HCT116 (cell line): ENCODE data around the gene ARHGEF10L. TPM values are rescaled to one million over a fixed set of nuclear protein-coding genes. Genes with fewer than 3 reads are reported as not detected.
A peak's percentile ranks its signal among the peaks of the same experiment; 100 is the strongest.

Experiments used
- ATAC-seq: fragments of 200-7000 bp; cut with Tn5 transposase; 2 replicates; pipeline ENCODE4 v1.9.1; 2020; ENCODE audit warnings: mild to moderate bottlenecking, moderate library complexity
- BruUV-seq: library from RNA; stranded (reverse); fragments of 400-500 nt; replicated peaks from 2 replicates; lab custom pipeline; 2021; lab: Mats Ljungman, UMichigan
- CTCF ChIA-PET: fragments of 300-600 bp; sonication (Branson Sonifier 250); formaldehyde crosslinking; loops from one replicate; lab custom pipeline; 2021; ENCODE audit warnings: antibody characterized with exemption; lab: Charles Lee
- POLR2A ChIA-PET: fragments of 300-600, 350-600 bp; sonication (Branson Sonifier 250); formaldehyde crosslinking; loops from one replicate; lab custom pipeline; 2021; ENCODE audit warnings: antibody characterized with exemption; lab: Charles Lee
- RAD21 ChIA-PET, 2 experiments: fragments of 300-600 bp; sonication (Branson Sonifier 250); formaldehyde crosslinking; loops; one replicate each; lab custom pipeline; 2023; ENCODE audit warnings: low total read pairs in 2 of 2; ENCODE audit not compliant: uncharacterized antibody in 2 of 2, unreplicated experiment in 2 of 2, low non-redundant PET in 1 of 2; lab: Charles Lee
- DNase-seq: peaks from one replicate; pipeline ENCODE4 v3.0.0-alpha.2; 2010; ENCODE audit warnings: low read depth, low spot score
- H2AFZ ChIP-seq: fragments of 200-600 bp; shearing (Covaris generic), sonication (generic); 2 replicates; pipeline ENCODE4 v1.6.1; 2017; ENCODE audit warnings: low read depth, mixed run types, mixed read lengths, antibody characterized with exemption, low read length; ENCODE audit not compliant: poor library complexity, severe bottlenecking
- H3K27ac ChIP-seq: 2 replicates; pipeline ENCODE4 v1.5.1; 2012; ENCODE audit warnings: low read depth, low read length
- H3K27me3 ChIP-seq: fragments of 200-600 bp; sonication (generic); 2 replicates; pipeline ENCODE4 v1.6.1; 2016; ENCODE audit warnings: mixed run types, low read length, mixed read lengths; ENCODE audit not compliant: insufficient read depth
- H3K36me3 ChIP-seq, 2 experiments: fragments of 200-500 bp in 1 of 2; fragments of 200-600 bp in 1 of 2; sonication (Bioruptor generic) in 1 of 2; sonication (generic) in 1 of 2; 2 replicates each; pipeline versions ENCODE4 v1.5.1 to v1.6.1; 2014 to 2016; ENCODE audit warnings: low read length in 2 of 2, inconsistent platforms in 1 of 2, mixed read lengths in 1 of 2, mixed run types in 1 of 2; ENCODE audit not compliant: insufficient read depth in 2 of 2, control insufficient read depth in 1 of 2
- H3K4me1 ChIP-seq, 2 experiments: fragments of 200-600 bp in 1 of 2; sonication (generic) in 1 of 2; 2 replicates each; pipeline versions ENCODE4 v1.5.1 to v1.6.1; 2012 to 2017; ENCODE audit warnings: low read length in 2 of 2, inconsistent platforms in 1 of 2, mild to moderate bottlenecking in 1 of 2, mixed read lengths in 1 of 2, mixed run types in 1 of 2, moderate library complexity in 1 of 2; ENCODE audit not compliant: insufficient read depth in 2 of 2, control insufficient read depth in 1 of 2
- H3K4me2 ChIP-seq: fragments of 200-600 bp; sonication (generic); 2 replicates; pipeline ENCODE4 v1.6.1; 2017; ENCODE audit warnings: mixed run types, low read length, mixed read lengths
- H3K4me3 ChIP-seq, 2 experiments: fragments of 200-600 bp in 1 of 2; sonication (generic) in 1 of 2; replicated peaks in 1 of 2; 2 replicates each; pipeline ENCODE4 v1.5.1; 2011 to 2016; ENCODE audit warnings: low read length in 2 of 2, control low read depth in 1 of 2, low read depth in 1 of 2, mild to moderate bottlenecking in 1 of 2, mixed read lengths in 1 of 2, mixed run types in 1 of 2
- H3K79me2 ChIP-seq: fragments of 200-600 bp; sonication (generic); 2 replicates; pipeline ENCODE4 v1.6.1; 2017; ENCODE audit warnings: mild to moderate bottlenecking, mixed run types, low read length, moderate library complexity, mixed read lengths; ENCODE audit not compliant: insufficient read depth
- H3K9ac ChIP-seq: fragments of 200-600 bp; sonication (generic); 2 replicates; pipeline ENCODE4 v1.6.1; 2016; ENCODE audit warnings: low read length, mixed read lengths
- H3K9me2 ChIP-seq: fragments of 200-600 bp; sonication (generic), shearing (Covaris generic); 2 replicates; pipeline ENCODE4 v1.6.1; 2017; ENCODE audit warnings: mixed run types, mild to moderate bottlenecking, moderate library complexity; ENCODE audit not compliant: insufficient read depth
- H3K9me3 ChIP-seq, 2 experiments: fragments of 200-500 bp in 1 of 2; fragments of 200-600 bp in 1 of 2; sonication (Bioruptor generic) in 1 of 2; sonication (generic) in 1 of 2; 2 replicates each; pipeline ENCODE4 v1.6.1; 2014 to 2017; ENCODE audit warnings: low read length in 2 of 2, mixed read lengths in 2 of 2, inconsistent platforms in 1 of 2, low read depth in 1 of 2, mild to moderate bottlenecking in 1 of 2, mixed run types in 1 of 2, moderate library complexity in 1 of 2; ENCODE audit not compliant: control insufficient read depth in 1 of 2, insufficient read depth in 1 of 2
- H4K20me1 ChIP-seq: fragments of 200-600 bp; sonication (generic), shearing (Covaris generic); 2 replicates; pipeline ENCODE4 v1.6.1; 2017; ENCODE audit warnings: mixed run types, mild to moderate bottlenecking, moderate library complexity; ENCODE audit not compliant: insufficient read depth
- RAD21 ChIP-seq: IDR thresholded peaks from 2 replicates; pipeline ENCODE4 v1.6.1; 2012; ENCODE audit warnings: low read depth, mild to moderate bottlenecking
- intact Hi-C: fragments of 100-400 bp; cut with micrococcal nuclease; formaldehyde crosslinking; loops from 2 replicates; pipeline ENCODE4 v1.10.0; 2022
- total RNA-seq: library from RNA; stranded (reverse); gene quantifications from one replicate; pipeline ENCODE4 v1.2.1, GENCODE V29; 2021; ENCODE audit not compliant: unreplicated experiment
- TF ChIP-seq, protein P1 (sequence below), 3 experiments: fragments of 200-600 bp in 1 of 3; sonication (generic) in 1 of 3; IDR thresholded peaks in 2 of 3; conservative IDR thresholded peaks in 1 of 3; 2 replicates each; pipeline ENCODE4 v1.5.1; 2012 to 2017; ENCODE audit warnings: low read depth in 2 of 3, low read length in 2 of 3, antibody characterized with exemption in 1 of 3, borderline replicate concordance in 1 of 3, control low read depth in 1 of 3, mild to moderate bottlenecking in 1 of 3, mixed read lengths in 1 of 3, mixed run types in 1 of 3, moderate library complexity in 1 of 3; ENCODE audit not compliant: insufficient read depth in 1 of 3
- TF ChIP-seq, protein P2 (sequence below): IDR thresholded peaks from 2 replicates; pipeline ENCODE4 v1.6.1; 2012; ENCODE audit warnings: low read depth

Gene ARHGEF10L
- total RNA-seq, 1 experiment from 2014 or later, result 14.7 TPM

DNA sequence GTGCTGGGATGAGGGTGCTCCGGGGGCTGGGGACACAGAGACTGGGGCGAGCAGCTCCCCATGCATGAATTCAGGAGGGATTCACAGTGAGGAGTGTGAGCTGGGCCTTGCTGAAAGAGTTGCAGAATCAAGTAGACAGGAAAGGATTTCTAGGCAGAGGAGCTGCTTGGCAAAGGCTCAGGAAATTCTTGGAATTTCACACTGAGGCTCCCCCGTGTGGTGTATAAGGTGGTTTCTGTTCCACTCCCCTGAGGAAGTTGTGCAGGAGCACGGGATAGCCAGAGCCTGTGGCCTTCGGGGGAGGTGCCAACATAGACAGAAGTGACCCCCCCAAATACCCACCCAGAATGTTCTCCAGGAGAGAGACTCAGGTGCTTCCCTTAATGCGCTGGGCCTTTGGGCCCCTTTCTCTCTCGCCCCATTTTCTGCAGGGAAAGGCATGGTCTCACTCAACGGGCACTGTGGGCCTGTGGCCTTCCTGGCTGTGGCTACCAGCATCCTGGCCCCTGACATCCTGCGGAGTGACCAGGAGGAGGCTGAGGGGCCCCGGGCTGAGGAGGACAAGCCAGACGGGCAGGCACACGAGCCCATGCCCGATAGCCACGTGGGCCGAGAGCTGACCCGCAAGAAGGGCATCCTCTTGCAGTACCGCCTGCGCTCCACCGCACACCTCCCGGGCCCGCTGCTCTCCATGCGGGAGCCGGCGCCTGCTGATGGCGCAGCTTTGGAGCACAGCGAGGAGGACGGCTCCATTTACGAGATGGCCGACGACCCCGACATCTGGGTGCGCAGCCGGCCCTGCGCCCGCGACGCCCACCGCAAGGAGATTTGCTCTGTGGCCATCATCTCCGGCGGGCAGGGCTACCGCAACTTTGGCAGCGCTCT, 157.2 kb downstream of the ARHGEF10L start:
- ATAC-seq (peak; percentile 89), DNase-seq (peak; percentile 7)
- no peaks in the 10 kb centered on the region for H4K20me1 ChIP-seq
- H3K9me3 ChIP-seq, result no peaks in the 10 kb centered on the region
- intact Hi-C loops, result loop anchor here (1.0 to 2.0 kb wide), 2 partner anchors 36 to 202 kb away; no protein-coding TSS in a partner anchor
- peaks cover 4 to 6% of the 10 kb centered on the region in 2 experiments for H3K4me1 ChIP-seq
- no peaks in the 10 kb centered on the region for H3K9me2 ChIP-seq
- no peak overlapping the region for H3K9ac ChIP-seq
- no peaks in the 10 kb centered on the region for H3K36me3 ChIP-seq
- no peak overlapping the region for H3K4me3 ChIP-seq
- ChIA-PET POLR2A (no interaction called here), RAD21 (interaction anchor here in 1 of 2 experiments (1.0 kb wide), 1 partner anchor 885 kb away, joined by 3 read pairs; no protein-coding TSS in a partner anchor), CTCF (interaction anchor here (0.6 to 1.5 kb wide), 7 partner anchors 12 to 879 kb away, joined by 3 to 7 read pairs (median 4); no protein-coding TSS in a partner anchor)
- H3K4me2 ChIP-seq, result no peak overlapping the region
- H3K79me2 ChIP-seq, result no peaks in the 10 kb centered on the region
- no peak overlapping the region for H2AFZ ChIP-seq
- no TSS peak for BruUV-seq
- no peak overlapping the region for H3K27ac ChIP-seq
- TF ChIP-seq, protein P1, sequence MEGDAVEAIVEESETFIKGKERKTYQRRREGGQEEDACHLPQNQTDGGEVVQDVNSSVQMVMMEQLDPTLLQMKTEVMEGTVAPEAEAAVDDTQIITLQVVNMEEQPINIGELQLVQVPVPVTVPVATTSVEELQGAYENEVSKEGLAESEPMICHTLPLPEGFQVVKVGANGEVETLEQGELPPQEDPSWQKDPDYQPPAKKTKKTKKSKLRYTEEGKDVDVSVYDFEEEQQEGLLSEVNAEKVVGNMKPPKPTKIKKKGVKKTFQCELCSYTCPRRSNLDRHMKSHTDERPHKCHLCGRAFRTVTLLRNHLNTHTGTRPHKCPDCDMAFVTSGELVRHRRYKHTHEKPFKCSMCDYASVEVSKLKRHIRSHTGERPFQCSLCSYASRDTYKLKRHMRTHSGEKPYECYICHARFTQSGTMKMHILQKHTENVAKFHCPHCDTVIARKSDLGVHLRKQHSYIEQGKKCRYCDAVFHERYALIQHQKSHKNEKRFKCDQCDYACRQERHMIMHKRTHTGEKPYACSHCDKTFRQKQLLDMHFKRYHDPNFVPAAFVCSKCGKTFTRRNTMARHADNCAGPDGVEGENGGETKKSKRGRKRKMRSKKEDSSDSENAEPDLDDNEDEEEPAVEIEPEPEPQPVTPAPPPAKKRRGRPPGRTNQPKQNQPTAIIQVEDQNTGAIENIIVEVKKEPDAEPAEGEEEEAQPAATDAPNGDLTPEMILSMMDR (IDR thresholded peaks at IDR 0.05 in 2 of 3, conservative IDR thresholded peaks at IDR 0.05 in 1 of 3; ENCODE audit: borderline replicate concordance in 1 of 3, insufficient read depth in 1 of 3, low read depth in 2 of 3, low read length in 2 of 3), result peak; percentile 35 to 56 (median 48); a peak in 5 of 6 replicates
- TF ChIP-seq, protein P2, sequence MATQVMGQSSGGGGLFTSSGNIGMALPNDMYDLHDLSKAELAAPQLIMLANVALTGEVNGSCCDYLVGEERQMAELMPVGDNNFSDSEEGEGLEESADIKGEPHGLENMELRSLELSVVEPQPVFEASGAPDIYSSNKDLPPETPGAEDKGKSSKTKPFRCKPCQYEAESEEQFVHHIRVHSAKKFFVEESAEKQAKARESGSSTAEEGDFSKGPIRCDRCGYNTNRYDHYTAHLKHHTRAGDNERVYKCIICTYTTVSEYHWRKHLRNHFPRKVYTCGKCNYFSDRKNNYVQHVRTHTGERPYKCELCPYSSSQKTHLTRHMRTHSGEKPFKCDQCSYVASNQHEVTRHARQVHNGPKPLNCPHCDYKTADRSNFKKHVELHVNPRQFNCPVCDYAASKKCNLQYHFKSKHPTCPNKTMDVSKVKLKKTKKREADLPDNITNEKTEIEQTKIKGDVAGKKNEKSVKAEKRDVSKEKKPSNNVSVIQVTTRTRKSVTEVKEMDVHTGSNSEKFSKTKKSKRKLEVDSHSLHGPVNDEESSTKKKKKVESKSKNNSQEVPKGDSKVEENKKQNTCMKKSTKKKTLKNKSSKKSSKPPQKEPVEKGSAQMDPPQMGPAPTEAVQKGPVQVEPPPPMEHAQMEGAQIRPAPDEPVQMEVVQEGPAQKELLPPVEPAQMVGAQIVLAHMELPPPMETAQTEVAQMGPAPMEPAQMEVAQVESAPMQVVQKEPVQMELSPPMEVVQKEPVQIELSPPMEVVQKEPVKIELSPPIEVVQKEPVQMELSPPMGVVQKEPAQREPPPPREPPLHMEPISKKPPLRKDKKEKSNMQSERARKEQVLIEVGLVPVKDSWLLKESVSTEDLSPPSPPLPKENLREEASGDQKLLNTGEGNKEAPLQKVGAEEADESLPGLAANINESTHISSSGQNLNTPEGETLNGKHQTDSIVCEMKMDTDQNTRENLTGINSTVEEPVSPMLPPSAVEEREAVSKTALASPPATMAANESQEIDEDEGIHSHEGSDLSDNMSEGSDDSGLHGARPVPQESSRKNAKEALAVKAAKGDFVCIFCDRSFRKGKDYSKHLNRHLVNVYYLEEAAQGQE, result no peak
- TF ChIP-seq RAD21, result 0 out of 2 replicates have a peak, but pooled peaks have one; percentile 38
- no peaks in the 10 kb centered on the region for H3K27me3 ChIP-seq
